SK-N-SH treated with all-trans-retinoic acid at 6 μM for 48 hours (cell line): ENCODE measurements around the gene IRGM.

ENCODE experiments used
- CREB5 ChIP-seq: fragments of 250-450 bp; sonication (Bioruptor Pico); IDR thresholded peaks from 2 replicates; pipeline ENCODE4 v1.5.1; 2020; ENCODE audit warnings: low read depth, mild to moderate bottlenecking, moderate library complexity
- ZC3H10 ChIP-seq: fragments of 250-450 bp; sonication (Bioruptor Pico); IDR thresholded peaks from 2 replicates; pipeline ENCODE4 v1.5.1; 2021; ENCODE audit warnings: mild to moderate bottlenecking, moderate library complexity
- ZFP3 ChIP-seq: fragments of 250-450 bp; sonication (Bioruptor Pico); IDR thresholded peaks from 2 replicates; pipeline ENCODE4 v1.5.0; 2020; ENCODE audit warnings: mild to moderate bottlenecking, moderate library complexity
- ZFP30 ChIP-seq: fragments of 450-650 bp; formaldehyde crosslinking; IDR thresholded peaks from 2 replicates; pipeline ENCODE4 v1.5.0; 2022; ENCODE audit warnings: mild to moderate bottlenecking, moderate library complexity

DNA sequence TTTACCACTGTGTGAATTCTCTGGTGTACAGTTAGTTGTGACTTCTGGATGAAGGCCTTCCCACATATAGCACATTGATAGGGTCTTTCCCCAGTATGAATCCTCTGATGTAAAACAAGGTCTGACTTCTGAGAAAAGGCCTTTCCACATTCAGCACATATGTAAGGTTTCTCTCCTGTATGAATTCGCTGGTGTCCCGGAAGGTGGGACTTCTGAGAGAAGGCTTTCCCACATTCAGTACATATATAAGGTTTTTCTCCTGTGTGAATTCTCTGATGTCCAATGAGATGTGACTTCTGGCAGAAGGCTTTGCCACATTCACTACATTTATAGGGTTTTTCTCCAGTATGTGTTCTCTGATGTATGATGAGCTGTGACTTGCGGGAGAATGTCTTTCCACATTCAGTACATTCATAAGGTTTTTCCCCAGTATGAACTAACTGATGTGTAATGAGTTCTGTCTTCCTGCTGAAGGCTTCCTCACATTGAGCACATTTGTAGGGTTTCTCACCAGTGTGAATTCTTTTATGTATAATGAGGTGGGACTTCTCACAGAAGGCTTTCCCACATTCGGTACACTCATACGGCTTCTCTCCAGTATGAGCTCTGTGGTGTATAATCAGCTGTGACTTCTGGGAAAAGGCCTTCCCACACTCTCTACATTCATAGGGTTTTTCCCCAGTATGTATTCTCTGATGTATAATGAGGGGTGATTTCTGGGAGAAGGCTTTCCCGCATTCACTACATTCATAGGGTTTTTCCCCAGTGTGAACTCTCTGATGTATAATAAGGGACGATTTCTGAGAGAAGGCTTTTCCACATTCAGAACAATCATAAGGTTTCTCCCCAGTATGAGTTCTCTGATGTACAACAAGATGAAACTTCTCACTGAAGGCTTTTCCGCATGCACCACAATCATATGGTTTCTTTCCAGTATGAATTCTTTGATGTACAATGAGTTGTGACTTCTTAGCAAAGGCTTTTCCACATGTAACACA, 49.4 kb downstream of the IRGM start:
- TF ChIP-seq ZC3H10 (CRISPR knock-in tag) (no peak), CREB5 (CRISPR knock-in tag) (no peak), ZFP30 (CRISPR knock-in tag) (no peak), ZFP3 (CRISPR knock-in tag) (no peak)
